Memory B cell (primary cell): ENCODE data around the gene TAF4B.
"Not testable (repeated sequence)": the region's sequence is repeated elsewhere in the genome, so short reads cannot be mapped to it uniquely, and the experiment has no call there.

Source experiments
- ATAC-seq: fragments of 150-1000 bp; cut with Tn5 transposase; 2 replicates; pipeline ENCODE4 v1.10.0; 2021; ENCODE audit warnings: low read depth, mild to moderate bottlenecking, moderate library complexity
- DNase-seq, 2 donors: peaks; one replicate each; pipeline ENCODE4 v3.0.0; 2022; ENCODE audit warnings: low spot score in 2 of 2
- H3K27ac Mint-ChIP-seq: one replicate; pipeline ENCODE4 v1.8.0; 2022; ENCODE audit warnings: mild to moderate bottlenecking, moderate library complexity, mixed read lengths
- H3K27me3 Mint-ChIP-seq: one replicate; pipeline ENCODE4 v1.8.0; 2022; ENCODE audit warnings: mixed read lengths
- H3K36me3 Mint-ChIP-seq: one replicate; pipeline ENCODE4 v1.8.0; 2022; ENCODE audit warnings: mild to moderate bottlenecking, mixed read lengths
- H3K4me1 Mint-ChIP-seq: one replicate; pipeline ENCODE4 v1.8.0; 2022; ENCODE audit warnings: mixed read lengths
- H3K4me3 Mint-ChIP-seq: one replicate; pipeline ENCODE4 v1.8.0; 2022; ENCODE audit warnings: mild to moderate bottlenecking, moderate library complexity, mixed read lengths
- H3K9me3 Mint-ChIP-seq: one replicate; pipeline ENCODE4 v1.8.0; 2022; ENCODE audit warnings: mixed read lengths

The TAF4B gene

DNA sequence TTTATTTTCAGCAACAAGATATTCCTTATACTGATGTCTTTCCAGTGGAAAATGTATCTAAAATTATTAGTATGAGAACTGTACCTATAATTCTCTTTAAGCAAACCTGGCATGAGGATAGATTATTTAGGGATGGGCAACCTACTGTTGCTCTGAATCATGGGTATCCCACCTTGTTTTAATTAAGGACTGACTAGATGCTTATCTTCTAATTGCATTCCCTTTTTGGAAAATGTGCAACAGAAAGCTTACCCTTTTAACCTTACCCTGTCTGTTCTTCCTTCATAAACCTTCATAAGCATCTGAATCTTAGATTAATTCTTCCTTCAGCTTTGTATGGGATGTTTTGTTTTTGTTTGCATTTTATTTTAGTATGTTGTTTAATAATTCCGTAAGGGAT, 110.3 kb downstream of the TAF4B start:
- ATAC-seq = no peak
- Mint-ChIP-seq H3K27ac (peak overlapping the region; percentile 49), H3K27me3 (no peaks in the 10 kb centered on the region), H3K4me1 (no peaks in the 10 kb centered on the region), H3K4me3 (no peak overlapping the region), H3K9me3 (no peaks in the 10 kb centered on the region), H3K36me3 (peaks cover 17% of the 10 kb centered on the region)
- no peak for DNase-seq

DNA sequence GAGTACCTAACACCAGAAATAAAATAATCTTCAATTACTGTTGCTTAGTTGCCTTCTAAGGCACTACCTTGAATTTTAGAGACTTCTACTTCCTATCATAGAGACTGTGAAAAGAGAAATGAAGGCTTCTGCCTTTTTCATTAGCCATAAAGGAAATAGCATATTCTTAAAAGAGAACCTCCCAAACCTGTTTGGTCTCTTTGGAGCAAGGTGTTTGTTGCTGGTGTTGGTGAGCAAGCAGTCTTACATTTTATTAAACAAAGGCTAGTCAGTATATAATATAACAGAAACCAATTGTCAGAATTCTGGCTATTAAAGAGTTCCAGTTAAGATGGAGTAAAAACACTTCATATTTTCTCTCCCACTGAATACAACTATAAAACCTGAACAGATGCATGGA, 116.4 kb downstream of the TAF4B start:
- Mint-ChIP-seq H3K36me3 (peaks cover 44% of the 10 kb centered on the region), H3K9me3 (peaks cover 15% of the 10 kb centered on the region), H3K4me3 (no peak overlapping the region), H3K27me3 (no peaks in the 10 kb centered on the region), H3K27ac (no peak overlapping the region), H3K4me1 (no peaks in the 10 kb centered on the region)
- DNase-seq (no peak), ATAC-seq (no peak)

DNA sequence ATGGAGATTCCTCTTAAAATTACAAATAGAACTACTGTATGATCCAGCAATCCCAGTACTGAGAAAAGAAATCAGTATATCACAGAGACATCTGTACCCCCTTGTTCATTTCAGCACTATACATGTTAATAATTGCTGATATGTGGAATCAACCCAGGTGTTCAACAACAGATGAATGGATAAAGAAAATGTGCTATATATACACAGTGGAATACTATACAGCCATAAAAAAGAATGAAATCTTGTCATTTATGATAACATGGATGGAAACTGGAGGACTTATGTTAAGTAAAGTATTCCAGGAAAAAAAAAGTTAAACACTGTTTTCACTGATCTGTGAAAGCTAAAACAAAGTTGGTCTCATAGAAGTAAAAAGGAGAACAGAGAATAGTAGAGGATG, 124.7 kb downstream of the TAF4B start:
- Mint-ChIP-seq H3K4me3 (no peak overlapping the region), H3K27me3 (no peaks in the 10 kb centered on the region), H3K4me1 (no peaks in the 10 kb centered on the region), H3K9me3 (peaks cover 11% of the 10 kb centered on the region), H3K36me3 (peaks cover 32% of the 10 kb centered on the region), H3K27ac (no peak overlapping the region)
- DNase-seq = no peak
- no peak for ATAC-seq

DNA sequence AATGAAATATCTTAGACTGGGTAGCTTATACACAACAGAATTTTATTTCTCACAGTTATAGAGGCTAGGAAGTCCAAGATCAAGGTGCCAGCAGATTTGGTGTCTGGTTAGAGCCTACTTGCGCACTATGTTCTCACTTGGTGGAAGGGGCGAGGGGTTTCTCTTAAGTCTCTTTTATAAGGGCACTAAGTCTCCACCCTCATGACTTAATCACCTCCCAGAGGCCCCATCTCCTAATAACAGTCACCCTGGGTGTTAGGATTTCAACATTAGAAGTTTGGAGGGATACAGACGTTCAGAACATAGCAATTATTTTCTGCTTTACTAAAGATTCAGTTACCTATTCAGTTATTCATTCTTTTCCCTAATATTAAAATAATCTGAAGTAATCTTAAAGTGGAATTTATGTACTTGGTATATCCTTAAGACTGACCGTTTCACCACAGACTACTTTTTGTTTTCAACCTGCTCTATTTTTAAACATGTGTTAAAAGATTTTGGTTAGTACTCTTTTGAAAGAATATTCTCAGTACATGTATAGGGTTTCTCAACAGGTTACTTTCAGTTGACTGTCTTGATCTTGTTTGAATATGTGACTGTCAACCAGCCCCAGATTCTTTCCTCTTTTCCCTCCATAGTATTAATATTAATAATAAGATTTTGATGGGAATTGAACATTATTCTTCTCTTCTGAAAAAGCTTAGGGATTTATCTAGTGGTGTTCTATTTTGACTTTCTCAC, 130.0 kb downstream of the TAF4B start:
- Mint-ChIP-seq H3K27ac (no peak overlapping the region), H3K4me1 (no peaks in the 10 kb centered on the region), H3K27me3 (no peaks in the 10 kb centered on the region), H3K36me3 (peaks cover 18% of the 10 kb centered on the region), H3K9me3 (no peaks in the 10 kb centered on the region), H3K4me3 (no peak overlapping the region)
- DNase-seq = no peak
- ATAC-seq = no peak

DNA sequence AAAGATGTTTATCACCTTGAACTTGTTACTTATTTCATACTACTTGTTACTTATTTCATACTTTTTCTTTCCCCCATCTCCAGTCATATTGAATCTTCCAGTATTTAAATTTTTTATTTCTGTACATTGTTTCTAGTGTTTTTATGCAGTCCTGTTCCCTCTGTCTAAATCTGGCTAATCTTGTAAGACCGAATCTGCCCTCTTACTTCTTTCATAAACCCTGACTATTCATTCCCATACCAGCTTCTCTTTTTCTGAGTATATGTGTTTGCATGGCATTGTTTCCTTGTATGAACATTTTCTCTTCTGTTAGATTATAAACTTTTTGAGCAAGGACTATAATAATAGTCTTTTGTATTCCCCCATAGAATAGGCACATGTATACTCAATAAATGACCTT, 131.7 kb downstream of the TAF4B start:
- Mint-ChIP-seq H3K4me3 (no peak overlapping the region), H3K27me3 (no peaks in the 10 kb centered on the region)

DNA sequence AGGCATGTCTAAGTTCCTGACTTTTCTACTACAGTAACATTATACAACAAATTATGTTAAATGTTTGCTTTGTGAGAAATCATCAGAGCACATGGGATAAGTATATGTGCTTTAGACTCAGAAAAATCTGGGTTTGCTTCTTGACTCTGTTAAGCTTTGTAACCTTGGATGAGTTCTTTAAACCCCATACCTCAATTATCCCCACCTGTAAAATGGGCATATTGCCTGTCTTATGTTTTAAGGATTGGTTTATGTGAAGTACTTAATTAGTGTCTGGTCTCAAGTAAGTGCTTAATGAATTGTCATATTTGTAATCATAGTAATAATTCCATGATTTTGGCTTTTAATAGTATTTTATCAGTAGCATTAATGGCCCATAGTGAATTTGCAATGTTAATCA, 135.8 kb downstream of the TAF4B start:
- Mint-ChIP-seq H3K36me3 (peaks cover 26% of the 10 kb centered on the region), H3K27me3 (no peaks in the 10 kb centered on the region), H3K9me3 (no peaks in the 10 kb centered on the region), H3K27ac (no peak overlapping the region), H3K4me1 (no peaks in the 10 kb centered on the region), H3K4me3 (no peak overlapping the region)
- ATAC-seq = no peak
- no peak for DNase-seq

More for the DNA sequence above, 131.7 kb downstream of the TAF4B start:
- Mint-ChIP-seq H3K4me1 (no peaks in the 10 kb centered on the region), H3K9me3 (no peaks in the 10 kb centered on the region), H3K36me3 (peaks cover 18% of the 10 kb centered on the region), H3K27ac (no peak overlapping the region)
- ATAC-seq (no peak), DNase-seq (no peak)

DNA sequence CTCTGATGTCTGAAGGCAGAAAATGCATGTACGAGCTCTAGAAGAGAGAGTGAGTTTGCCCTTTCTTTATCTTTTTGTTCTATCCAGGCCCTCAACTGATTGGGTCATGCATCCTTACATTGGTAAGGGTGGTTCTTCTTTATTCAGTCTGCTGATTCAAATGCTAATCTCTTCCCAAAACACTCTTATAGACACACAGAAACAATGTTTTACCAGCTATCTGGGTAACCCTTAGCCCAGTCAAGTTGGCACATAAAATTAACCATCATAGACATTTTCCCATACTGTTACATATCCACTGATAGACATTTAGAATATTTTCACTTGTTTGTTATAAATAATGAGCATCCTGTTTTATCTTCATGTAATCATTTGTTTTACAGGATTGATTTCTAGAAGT, 141.2 kb downstream of the TAF4B start:
- Mint-ChIP-seq H3K4me1 (no peaks in the 10 kb centered on the region), H3K36me3 (peaks cover 28% of the 10 kb centered on the region), H3K4me3 (no peak overlapping the region), H3K27ac (no peak overlapping the region), H3K27me3 (no peaks in the 10 kb centered on the region), H3K9me3 (no peaks in the 10 kb centered on the region)
- no peak for ATAC-seq
- no peak for DNase-seq

DNA sequence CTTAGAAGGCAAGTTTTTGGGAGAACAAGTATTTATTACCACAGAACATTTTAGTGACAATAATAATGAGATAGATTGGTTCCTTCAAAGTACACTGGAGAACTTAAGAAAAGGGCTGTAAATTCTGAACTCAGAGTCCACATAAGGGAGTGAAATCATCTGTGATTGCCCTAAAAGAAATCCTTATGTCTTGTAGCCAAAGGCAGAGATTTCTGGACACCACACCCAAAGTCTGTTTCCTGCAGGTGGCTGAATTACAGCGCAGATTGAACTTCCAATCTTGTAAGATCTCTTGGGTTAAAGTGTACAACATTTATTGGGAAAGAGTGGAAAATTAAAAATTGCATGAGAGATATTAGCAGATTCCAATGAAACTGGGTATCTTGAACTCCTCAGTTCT, 143.8 kb downstream of the TAF4B start:
- H3K4me3 Mint-ChIP-seq = no peak overlapping the region
- ATAC-seq = no peak

DNA sequence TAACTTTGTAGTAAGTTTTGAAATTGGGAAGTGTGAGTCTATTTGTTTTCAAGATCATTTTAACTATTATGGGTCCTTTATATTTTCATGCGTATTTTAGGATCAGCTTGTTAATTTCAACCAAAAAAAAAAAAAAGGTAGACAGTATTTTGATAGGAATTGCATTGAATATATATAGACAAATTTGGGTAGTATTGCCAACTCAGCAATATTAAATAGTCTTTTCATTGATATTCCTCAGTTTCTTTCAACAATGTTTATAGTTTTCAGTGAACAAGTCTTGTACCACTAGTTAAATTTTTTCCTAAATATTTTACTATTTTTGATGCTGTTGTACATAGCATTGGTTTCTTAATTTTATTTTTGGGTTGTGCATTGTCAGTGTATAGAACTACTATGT, 149.9 kb downstream of the TAF4B start:
- Mint-ChIP-seq H3K4me1 (no peaks in the 10 kb centered on the region), H3K27ac (no peak overlapping the region), H3K36me3 (peaks cover 17% of the 10 kb centered on the region), H3K27me3 (no peaks in the 10 kb centered on the region), H3K4me3 (no peak overlapping the region), H3K9me3 (no peaks in the 10 kb centered on the region)
- ATAC-seq (no peak), DNase-seq (no peak)

More for the DNA sequence above, 143.8 kb downstream of the TAF4B start:
- H3K27me3 Mint-ChIP-seq = no peaks in the 10 kb centered on the region
- no peak for DNase-seq
- no peaks in the 10 kb centered on the region for H3K9me3 Mint-ChIP-seq
- H3K36me3 Mint-ChIP-seq = peaks cover 33% of the 10 kb centered on the region
- no peaks in the 10 kb centered on the region for H3K4me1 Mint-ChIP-seq
- H3K27ac Mint-ChIP-seq = no peak overlapping the region

DNA sequence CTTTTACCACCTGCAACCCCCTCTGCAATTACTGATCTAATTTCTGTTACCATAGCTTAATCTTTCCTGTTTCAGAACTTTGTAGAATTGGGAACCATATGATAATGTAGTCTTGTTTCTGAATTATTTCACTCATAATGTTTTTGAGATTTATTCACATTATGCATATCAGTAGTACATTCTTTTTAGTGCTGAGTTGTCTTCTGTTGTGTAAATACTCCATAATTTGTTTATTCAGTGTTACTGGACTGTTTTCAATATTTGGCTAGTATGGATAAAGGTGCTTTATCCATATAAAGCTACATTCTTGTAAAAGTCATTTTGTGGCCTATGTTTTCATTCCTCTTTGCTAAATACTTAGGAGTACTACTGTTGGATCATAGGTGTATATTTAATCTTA, 152.5 kb downstream of the TAF4B start:
- Mint-ChIP-seq H3K36me3 (peaks cover 17% of the 10 kb centered on the region), H3K27me3 (no peaks in the 10 kb centered on the region), H3K4me1 (no peaks in the 10 kb centered on the region), H3K4me3 (no peak overlapping the region), H3K27ac (no peak overlapping the region), H3K9me3 (no peaks in the 10 kb centered on the region)
- ATAC-seq (no peak), DNase-seq (no peak)

DNA sequence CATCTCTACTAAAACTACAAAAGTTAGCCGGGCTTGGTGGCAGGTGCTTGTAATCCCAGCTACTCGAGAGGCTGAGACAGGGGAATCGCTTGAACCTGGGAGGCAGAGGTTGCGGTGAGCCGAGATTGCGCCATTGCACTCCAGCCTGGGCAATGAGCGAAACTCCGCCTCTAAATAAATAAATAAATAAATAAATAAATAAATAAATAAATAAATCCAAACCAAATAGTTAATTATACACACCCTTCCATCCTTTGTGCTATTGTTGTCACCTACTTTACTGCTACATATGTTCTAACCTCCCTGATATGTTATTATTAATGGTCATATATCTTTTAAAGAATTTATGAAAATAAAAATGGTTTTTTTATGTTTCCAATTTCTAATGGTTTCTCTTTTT, 155.3 kb downstream of the TAF4B start:
- peaks cover 11% of the 10 kb centered on the region for H3K36me3 Mint-ChIP-seq
- H3K4me1 Mint-ChIP-seq, DNase-seq, H3K27ac Mint-ChIP-seq, H3K4me3 Mint-ChIP-seq, H3K9me3 Mint-ChIP-seq, ATAC-seq, H3K27me3 Mint-ChIP-seq: not testable (repeated sequence)

DNA sequence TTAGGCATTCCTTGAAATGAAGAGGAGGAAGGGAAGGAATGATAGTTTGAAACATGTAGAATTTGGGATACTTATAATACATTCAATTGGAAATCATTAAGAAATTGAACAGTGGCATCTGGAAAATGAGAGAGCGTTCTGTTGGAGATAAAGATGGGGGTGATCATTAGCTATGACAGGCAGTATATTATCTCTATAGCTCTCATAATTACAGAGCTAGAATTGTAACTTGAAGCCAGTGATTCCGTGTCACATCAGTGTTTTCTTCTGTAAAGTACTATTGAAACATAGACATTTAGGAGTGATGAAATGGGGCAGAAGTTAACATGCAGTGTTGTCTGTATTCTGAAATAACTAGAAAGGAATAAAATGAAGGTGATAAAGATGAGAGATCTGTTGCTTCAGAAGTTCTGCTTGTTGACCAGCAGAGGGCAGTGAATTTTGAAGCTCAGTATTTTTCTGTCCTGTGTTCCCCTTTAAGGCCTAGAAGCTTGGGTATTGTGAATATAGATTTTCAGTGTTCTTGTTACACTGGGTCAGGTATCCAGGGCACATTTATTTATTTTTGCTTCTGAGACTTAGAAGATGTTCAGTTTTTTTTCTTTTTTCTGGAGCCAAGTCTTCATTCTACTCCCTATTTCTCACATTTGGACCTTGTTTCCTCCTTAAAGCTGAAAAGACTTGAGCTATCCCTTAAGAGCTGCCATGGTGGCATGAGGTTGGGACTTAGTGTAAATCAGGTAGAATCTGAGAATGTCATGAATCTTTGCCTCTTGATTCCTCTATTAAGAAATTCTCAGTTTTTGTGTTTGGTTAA, 157.4 kb downstream of the TAF4B start:
- Mint-ChIP-seq H3K27ac (no peak overlapping the region), H3K4me3 (no peak overlapping the region), H3K4me1 (no peaks in the 10 kb centered on the region), H3K9me3 (no peaks in the 10 kb centered on the region), H3K36me3 (peaks cover 13% of the 10 kb centered on the region), H3K27me3 (no peaks in the 10 kb centered on the region)
- DNase-seq = peak in 1 of 2 donors; percentile 32
- peak; percentile 62 for ATAC-seq

DNA sequence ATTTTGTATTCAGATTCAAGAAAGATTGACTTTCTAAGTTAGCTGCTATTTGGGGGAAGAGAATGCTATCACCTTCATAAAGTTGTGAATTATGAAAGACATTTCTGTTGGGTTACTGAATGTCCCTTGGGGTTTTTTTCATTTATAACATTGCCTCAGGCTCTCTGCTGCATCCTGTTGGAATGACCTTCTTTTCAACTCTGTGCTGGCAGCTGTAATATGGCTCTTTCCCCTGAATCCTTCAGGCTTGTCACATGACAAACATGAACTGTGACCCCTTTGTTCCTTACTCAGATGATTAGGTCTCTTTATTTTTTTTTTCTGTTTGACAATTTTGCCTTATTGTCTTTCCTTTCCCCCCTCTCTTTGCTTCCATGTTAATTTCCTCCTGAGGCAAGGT, 159.8 kb downstream of the TAF4B start:
- Mint-ChIP-seq H3K27ac (no peak overlapping the region), H3K36me3 (peaks cover 20% of the 10 kb centered on the region), H3K27me3 (no peaks in the 10 kb centered on the region), H3K4me3 (no peak overlapping the region), H3K9me3 (no peaks in the 10 kb centered on the region), H3K4me1 (no peaks in the 10 kb centered on the region)
- ATAC-seq (no peak), DNase-seq (no peak)

DNA sequence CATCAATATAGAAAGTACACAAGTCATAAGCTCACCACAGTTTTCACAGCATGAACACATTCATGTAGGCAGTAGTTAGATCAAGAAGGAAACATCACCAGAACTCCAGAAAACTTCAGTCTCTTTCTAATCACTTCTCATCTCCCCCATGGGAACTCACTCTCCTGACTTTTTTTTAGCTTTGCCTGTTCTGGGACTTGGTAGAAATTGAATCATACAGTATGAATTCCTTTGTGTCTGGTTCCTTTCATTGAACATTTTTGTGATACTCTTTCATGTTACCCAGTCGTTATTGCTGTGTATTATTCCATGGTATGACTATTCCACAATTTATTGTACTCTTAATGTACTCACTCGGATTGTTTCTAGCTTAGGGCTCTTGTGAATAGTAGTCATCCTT, 160.2 kb downstream of the TAF4B start:
- no peaks in the 10 kb centered on the region for H3K9me3 Mint-ChIP-seq

More for the DNA sequence above, 160.2 kb downstream of the TAF4B start:
- H3K36me3 Mint-ChIP-seq = peaks cover 20% of the 10 kb centered on the region
- no peak overlapping the region for H3K4me3 Mint-ChIP-seq
- ATAC-seq (no peak), DNase-seq (no peak)
- no peaks in the 10 kb centered on the region for H3K27me3 Mint-ChIP-seq
- H3K27ac Mint-ChIP-seq = no peak overlapping the region
- no peaks in the 10 kb centered on the region for H3K4me1 Mint-ChIP-seq
